HEK293 (cell line): ENCODE measurements around the gene ZNF107.

Source experiments
- SP2 ChIP-seq: fragments of 450-650 bp; formaldehyde crosslinking; IDR thresholded peaks from 2 replicates; pipeline ENCODE4 v1.5.1; 2016; ENCODE audit warnings: missing biosample characterization, missing genetic modification characterization
- ZBTB1 ChIP-seq: fragments of 450-650 bp; formaldehyde crosslinking; IDR thresholded peaks from 2 replicates; pipeline ENCODE4 v1.5.1; 2016; ENCODE audit warnings: missing biosample characterization, missing genetic modification characterization
- ZBTB44 ChIP-seq: fragments of 450-650 bp; IDR thresholded peaks from 2 replicates; pipeline ENCODE4 v1.5.1; 2018; ENCODE audit warnings: missing biosample characterization, mild to moderate bottlenecking, missing genetic modification characterization
- ZFP69B ChIP-seq: fragments of 450-650 bp; formaldehyde crosslinking; IDR thresholded peaks from 2 replicates; pipeline ENCODE4 v1.5.1; 2016; ENCODE audit warnings: missing biosample characterization, missing genetic modification characterization
- ZIC2 ChIP-seq: fragments of 450-650 bp; formaldehyde crosslinking; IDR thresholded peaks from 2 replicates; pipeline ENCODE4 v1.5.1; 2016; ENCODE audit warnings: missing biosample characterization, missing genetic modification characterization
- ZNF10 ChIP-seq: fragments of 450-650 bp; formaldehyde crosslinking; IDR thresholded peaks from 2 replicates; pipeline ENCODE4 v1.5.1; 2017; ENCODE audit warnings: missing biosample characterization, missing genetic modification characterization
- ZNF175 ChIP-seq: fragments of 450-650 bp; formaldehyde crosslinking; IDR thresholded peaks from 2 replicates; pipeline ENCODE4 v1.5.1; 2016; ENCODE audit warnings: missing biosample characterization, missing genetic modification characterization
- ZNF2 ChIP-seq: fragments of 450-650 bp; formaldehyde crosslinking; IDR thresholded peaks from 2 replicates; pipeline ENCODE4 v1.5.1; 2016; ENCODE audit warnings: missing biosample characterization, missing genetic modification characterization
- ZNF324 ChIP-seq: fragments of 450-650 bp; formaldehyde crosslinking; IDR thresholded peaks from 2 replicates; pipeline ENCODE4 v1.5.1; 2016; ENCODE audit warnings: missing biosample characterization, missing genetic modification characterization
- ZNF335 ChIP-seq: fragments of 450-650 bp; formaldehyde crosslinking; conservative IDR thresholded peaks from 2 replicates; pipeline ENCODE4 v1.5.1; 2016; ENCODE audit warnings: missing biosample characterization, missing genetic modification characterization
- ZNF423 ChIP-seq: fragments of 450-650 bp; formaldehyde crosslinking; IDR thresholded peaks from 2 replicates; pipeline ENCODE4 v1.5.1; 2016; ENCODE audit warnings: missing biosample characterization, missing genetic modification characterization
- ZNF830 ChIP-seq: fragments of 450-650 bp; IDR thresholded peaks from 2 replicates; pipeline ENCODE4 v1.5.0; 2018; ENCODE audit warnings: missing biosample characterization, missing genetic modification characterization, low read depth, mild to moderate bottlenecking, moderate library complexity
- TF ChIP-seq, protein P1 (sequence below): fragments of 450-650 bp; formaldehyde crosslinking; IDR thresholded peaks from 2 replicates; pipeline ENCODE4 v1.5.1; 2016; ENCODE audit warnings: missing biosample characterization, missing genetic modification characterization

GRCh38 chr7:64643566-64643965 is 22.4 kb upstream of the ZNF107 start:
- TF ChIP-seq SP2 (tag by site-specific recombination), result no peak
- TF ChIP-seq ZNF830 (tag by site-specific recombination), result no peak
- no peak for TF ChIP-seq ZNF10 (tag by site-specific recombination)
- TF ChIP-seq, protein P1, sequence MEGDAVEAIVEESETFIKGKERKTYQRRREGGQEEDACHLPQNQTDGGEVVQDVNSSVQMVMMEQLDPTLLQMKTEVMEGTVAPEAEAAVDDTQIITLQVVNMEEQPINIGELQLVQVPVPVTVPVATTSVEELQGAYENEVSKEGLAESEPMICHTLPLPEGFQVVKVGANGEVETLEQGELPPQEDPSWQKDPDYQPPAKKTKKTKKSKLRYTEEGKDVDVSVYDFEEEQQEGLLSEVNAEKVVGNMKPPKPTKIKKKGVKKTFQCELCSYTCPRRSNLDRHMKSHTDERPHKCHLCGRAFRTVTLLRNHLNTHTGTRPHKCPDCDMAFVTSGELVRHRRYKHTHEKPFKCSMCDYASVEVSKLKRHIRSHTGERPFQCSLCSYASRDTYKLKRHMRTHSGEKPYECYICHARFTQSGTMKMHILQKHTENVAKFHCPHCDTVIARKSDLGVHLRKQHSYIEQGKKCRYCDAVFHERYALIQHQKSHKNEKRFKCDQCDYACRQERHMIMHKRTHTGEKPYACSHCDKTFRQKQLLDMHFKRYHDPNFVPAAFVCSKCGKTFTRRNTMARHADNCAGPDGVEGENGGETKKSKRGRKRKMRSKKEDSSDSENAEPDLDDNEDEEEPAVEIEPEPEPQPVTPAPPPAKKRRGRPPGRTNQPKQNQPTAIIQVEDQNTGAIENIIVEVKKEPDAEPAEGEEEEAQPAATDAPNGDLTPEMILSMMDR (tag by site-specific recombination), result no peak
- TF ChIP-seq ZBTB44 (tag by site-specific recombination), result no peak
- TF ChIP-seq ZFP69B (tag by site-specific recombination), result no peak
- no peak for TF ChIP-seq ZBTB1
- no peak for TF ChIP-seq ZNF324 (tag by site-specific recombination)
- TF ChIP-seq ZNF175 (tag by site-specific recombination), result no peak
- no peak for TF ChIP-seq ZNF423 (tag by site-specific recombination)
- no peak for TF ChIP-seq ZNF2 (tag by site-specific recombination)
- TF ChIP-seq ZNF335 (tag by site-specific recombination), result no peak
- no peak for TF ChIP-seq ZIC2
